ENCODE data around the gene IL37. TPM values are rescaled to one million over a fixed set of nuclear protein-coding genes. Genes with fewer than 3 reads are reported as not detected.

IL37 gene
- total and polyA plus RNA-seq, 2 donors (not counting 3 experiments of a cell fraction or from before 2014, with no cell fraction given): not detected

GRCh38 chr2:112954364-112954763, 43.4 kb downstream of the IL37 start:
- no peak for DNase-seq (ENCODE audit: low read depth, low spot score)
- Histone ChIP-seq H3K36me3 (ENCODE audit: control insufficient read depth in 2 of 2, extremely low read depth in 1 of 2, insufficient read depth in 2 of 2, low read length in 2 of 2) (no peaks in the 10 kb centered on the region), H2AFZ (ENCODE audit: low read depth, low read length) (no peak overlapping the region), H4K20me1 (replicated peaks; ENCODE audit: control insufficient read depth, extremely low read depth, insufficient read depth, low read length) (no peaks in the 10 kb centered on the region), H3K27me3 (ENCODE audit: control insufficient read depth in 2 of 2, insufficient read depth in 2 of 2, low read length in 2 of 2) (peaks cover 9 to 28% of the 10 kb centered on the region in 2 experiments), H3K9me3 (replicated peaks; ENCODE audit: control insufficient read depth, insufficient read depth, low read length) (no peaks in the 10 kb centered on the region), H3K9ac (replicated peaks; ENCODE audit: extremely low read depth, insufficient read depth, low read length) (no peak overlapping the region), H3K79me2 (ENCODE audit: control insufficient read depth, insufficient read depth, low read length) (no peaks in the 10 kb centered on the region), H3K4me2 (ENCODE audit: insufficient read depth, low read length) (no peak overlapping the region), H3K9me1 (replicated peaks; ENCODE audit: control insufficient read depth, extremely low read depth, insufficient read depth, low read length) (no peaks in the 10 kb centered on the region), H3K4me3 (replicated peaks in 1 of 3; ENCODE audit: insufficient read depth in 1 of 3, low read depth in 1 of 3, low read length in 3 of 3) (no peak overlapping the region), H3K27ac (ENCODE audit: insufficient read depth, low read depth, low read length) (no peak overlapping the region), H3K4me1 (ENCODE audit: control insufficient read depth, extremely low read depth, insufficient read depth, low read length) (no peaks in the 10 kb centered on the region)
- CTCF ChIA-PET: interaction anchor here (2.2 to 4.1 kb wide), 2 partner anchors 12 to 201 kb away, joined by 5 to 29 read pairs; no protein-coding TSS in a partner anchor
- intact Hi-C loops (cut with micrococcal nuclease) (no loop called here), dilution Hi-C loops (cut with MboI; ENCODE audit: extremely low pct_ligation_motif_present, low sequenced_read_pairs) (no loop called here)
- POLR2A ChIA-PET: no interaction called here
- TF ChIP-seq FOS (IDR thresholded peaks at IDR 0.05; ENCODE audit: borderline replicate concordance, insufficient read depth, low read length) (no peak), EZH2 (IDR thresholded peaks at IDR 0.05; ENCODE audit: borderline replicate concordance, low read depth, low read length, severe bottlenecking) (no peak)
- no TSS peak for BruUV-seq (replicated peaks)
- no peak for FAIRE-seq

DNA sequence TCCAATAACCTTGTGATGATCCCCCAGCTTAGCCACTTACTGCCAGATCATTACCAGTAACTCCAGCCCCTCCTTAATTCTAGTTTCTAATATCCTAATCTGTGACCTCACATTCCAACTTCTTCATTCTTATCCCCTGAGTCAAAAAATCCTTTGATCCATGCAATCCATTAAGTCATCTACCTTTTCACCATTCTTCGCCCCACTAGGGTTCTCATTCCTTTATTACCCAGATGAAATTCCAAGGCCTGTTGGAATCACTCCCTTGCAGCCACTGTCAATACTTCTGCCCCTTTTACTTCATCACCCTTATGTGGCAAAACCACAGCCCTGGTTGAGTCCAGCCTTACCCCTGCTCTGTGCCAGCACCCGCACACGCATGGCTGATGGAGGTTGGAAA, 46.5 kb downstream of the IL37 start:
- Histone ChIP-seq H3K9ac (replicated peaks; ENCODE audit: extremely low read depth, insufficient read depth, low read length) (no peak overlapping the region), H3K9me1 (replicated peaks; ENCODE audit: control insufficient read depth, extremely low read depth, insufficient read depth, low read length) (no peaks in the 10 kb centered on the region), H3K27ac (ENCODE audit: insufficient read depth, low read depth, low read length) (no peak overlapping the region), H3K9me3 (replicated peaks; ENCODE audit: control insufficient read depth, insufficient read depth, low read length) (no peaks in the 10 kb centered on the region), H3K4me3 (replicated peaks in 1 of 3; ENCODE audit: insufficient read depth in 1 of 3, low read depth in 1 of 3, low read length in 3 of 3) (no peak overlapping the region), H3K4me1 (ENCODE audit: control insufficient read depth, extremely low read depth, insufficient read depth, low read length) (no peaks in the 10 kb centered on the region), H2AFZ (ENCODE audit: low read depth, low read length) (no peak overlapping the region), H3K4me2 (ENCODE audit: insufficient read depth, low read length) (no peak overlapping the region), H3K79me2 (ENCODE audit: control insufficient read depth, insufficient read depth, low read length) (no peaks in the 10 kb centered on the region), H4K20me1 (replicated peaks; ENCODE audit: control insufficient read depth, extremely low read depth, insufficient read depth, low read length) (no peaks in the 10 kb centered on the region), H3K27me3 (ENCODE audit: control insufficient read depth in 2 of 2, insufficient read depth in 2 of 2, low read length in 2 of 2) (peaks cover 12 to 22% of the 10 kb centered on the region in 2 experiments), H3K36me3 (ENCODE audit: control insufficient read depth in 2 of 2, extremely low read depth in 1 of 2, insufficient read depth in 2 of 2, low read length in 2 of 2) (no peaks in the 10 kb centered on the region)
- DNase-seq (ENCODE audit: low read depth, low spot score) (no peak), FAIRE-seq (no peak)
- BruUV-seq (replicated peaks): no TSS peak
- intact Hi-C loops (cut with micrococcal nuclease): loop anchor here (5.0 kb wide), 1 partner anchor 355 kb away; no protein-coding TSS in a partner anchor
- ChIA-PET POLR2A (no interaction called here), CTCF (interaction anchor here (4.1 kb wide), 1 partner anchor 15 kb away, joined by 29 read pairs; no protein-coding TSS in a partner anchor)
- TF ChIP-seq EZH2 (IDR thresholded peaks at IDR 0.05; ENCODE audit: borderline replicate concordance, low read depth, low read length, severe bottlenecking) (no peak), POLR2A (IDR thresholded peaks at IDR 0.05; ENCODE audit: low read depth, low read length) (no peak), JUN (IDR thresholded peaks at IDR 0.05; ENCODE audit: borderline replicate concordance, insufficient read depth, insufficient read length, low read depth) (no peak), POLR2AphosphoS5 (IDR thresholded peaks at IDR 0.05; ENCODE audit: insufficient read depth, low read depth, low read length) (no peak), FOS (IDR thresholded peaks at IDR 0.05; ENCODE audit: borderline replicate concordance, insufficient read depth, low read length) (no peak), GATA2 (IDR thresholded peaks at IDR 0.05; ENCODE audit: insufficient read depth, insufficient read length, low read depth, low read length) (no peak), MAX (IDR thresholded peaks at IDR 0.05; ENCODE audit: insufficient read depth, insufficient read length) (no peak), MYC (IDR thresholded peaks at IDR 0.05; ENCODE audit: low read depth, low read length) (no peak)
- TF ChIP-seq, protein P1, sequence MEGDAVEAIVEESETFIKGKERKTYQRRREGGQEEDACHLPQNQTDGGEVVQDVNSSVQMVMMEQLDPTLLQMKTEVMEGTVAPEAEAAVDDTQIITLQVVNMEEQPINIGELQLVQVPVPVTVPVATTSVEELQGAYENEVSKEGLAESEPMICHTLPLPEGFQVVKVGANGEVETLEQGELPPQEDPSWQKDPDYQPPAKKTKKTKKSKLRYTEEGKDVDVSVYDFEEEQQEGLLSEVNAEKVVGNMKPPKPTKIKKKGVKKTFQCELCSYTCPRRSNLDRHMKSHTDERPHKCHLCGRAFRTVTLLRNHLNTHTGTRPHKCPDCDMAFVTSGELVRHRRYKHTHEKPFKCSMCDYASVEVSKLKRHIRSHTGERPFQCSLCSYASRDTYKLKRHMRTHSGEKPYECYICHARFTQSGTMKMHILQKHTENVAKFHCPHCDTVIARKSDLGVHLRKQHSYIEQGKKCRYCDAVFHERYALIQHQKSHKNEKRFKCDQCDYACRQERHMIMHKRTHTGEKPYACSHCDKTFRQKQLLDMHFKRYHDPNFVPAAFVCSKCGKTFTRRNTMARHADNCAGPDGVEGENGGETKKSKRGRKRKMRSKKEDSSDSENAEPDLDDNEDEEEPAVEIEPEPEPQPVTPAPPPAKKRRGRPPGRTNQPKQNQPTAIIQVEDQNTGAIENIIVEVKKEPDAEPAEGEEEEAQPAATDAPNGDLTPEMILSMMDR (IDR thresholded peaks at IDR 0.05; ENCODE audit: extremely low read depth in 1 of 2, insufficient read depth in 1 of 2, low read depth in 1 of 2, low read length in 2 of 2): no peak
- dilution Hi-C loops (cut with MboI; ENCODE audit: extremely low pct_ligation_motif_present, low sequenced_read_pairs): no loop called here

Data from endothelial cell of umbilical vein (primary cell).